Measurements from ENCODE around the gene ANKMY1.

The ANKMY1 gene

DNA sequence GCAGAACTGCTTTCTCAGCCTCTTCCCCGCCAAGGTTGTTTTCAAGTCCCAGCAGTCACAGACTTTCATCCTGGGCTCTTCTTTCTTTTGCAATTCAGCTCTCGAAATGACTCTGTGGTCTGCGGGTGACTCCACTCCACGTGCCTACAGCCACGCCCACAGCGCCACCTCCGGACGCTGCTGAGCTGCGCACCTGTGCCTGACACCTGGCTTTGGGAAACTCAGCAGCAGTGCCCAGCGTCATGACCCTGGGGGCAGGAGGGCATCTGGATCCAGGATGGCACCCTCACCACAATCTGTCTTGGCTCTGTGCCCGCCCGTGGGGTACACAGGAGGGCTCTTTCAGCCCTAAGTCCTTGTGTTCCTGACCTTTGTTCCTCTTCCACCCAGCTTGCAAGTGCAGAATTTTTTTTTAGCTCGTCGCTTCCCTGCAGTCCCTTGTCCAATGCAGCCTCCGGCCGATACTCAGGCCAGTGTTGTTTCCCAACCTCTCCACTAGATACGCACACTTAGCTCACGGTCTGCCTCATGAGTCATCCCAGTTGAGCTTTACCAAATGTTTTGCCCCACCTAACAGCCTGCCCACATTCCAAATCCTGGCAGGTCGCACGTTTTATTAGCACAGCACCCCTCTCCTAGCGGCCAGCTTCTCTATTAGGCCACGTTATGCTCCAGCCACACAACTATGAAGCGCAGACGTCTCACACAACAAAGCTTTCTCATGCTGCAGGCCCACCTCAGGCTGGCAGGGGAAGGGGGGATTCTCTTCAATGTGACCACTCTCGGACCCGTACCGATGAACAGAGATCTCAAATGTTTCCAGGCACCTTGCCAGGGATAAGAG lies 22.2 kb upstream of the ANKMY1 start:
- DNase-seq = peak in 1 of 56 donors; percentile 38

DNA sequence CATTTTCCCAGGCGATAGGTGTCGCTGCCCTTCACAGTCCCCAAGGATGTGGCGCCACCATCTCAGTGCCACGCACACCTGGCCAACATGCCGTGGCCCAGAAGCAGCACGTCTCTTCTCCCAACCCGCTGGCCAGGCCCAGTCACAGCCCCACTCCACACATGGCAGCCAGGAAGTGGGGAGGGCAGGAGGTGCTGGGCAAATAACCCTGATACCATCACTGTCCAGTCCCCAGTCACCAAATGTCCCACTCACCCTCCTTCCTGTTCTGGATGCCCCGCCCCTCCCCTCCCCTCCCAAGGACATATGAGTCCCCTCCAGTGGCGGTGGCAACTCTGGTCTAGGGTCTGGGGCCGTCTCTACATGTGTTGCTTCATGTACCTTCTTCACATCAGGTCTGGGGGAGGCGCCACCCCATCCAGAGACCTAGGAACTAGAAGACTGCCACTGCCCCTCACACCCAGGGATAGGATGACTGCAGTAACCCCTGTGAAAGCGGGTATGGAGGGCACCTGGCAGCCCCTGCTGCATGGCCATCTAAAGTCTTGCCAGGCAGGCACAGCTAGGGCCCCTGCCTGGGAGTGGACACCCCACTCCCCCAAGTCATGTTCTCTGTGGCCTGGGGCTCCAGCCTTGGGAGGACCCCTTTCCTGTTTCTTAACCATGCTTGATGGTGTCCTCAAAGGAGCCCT lies 21.4 kb upstream of the ANKMY1 start:
- no peak for DNase-seq

DNA sequence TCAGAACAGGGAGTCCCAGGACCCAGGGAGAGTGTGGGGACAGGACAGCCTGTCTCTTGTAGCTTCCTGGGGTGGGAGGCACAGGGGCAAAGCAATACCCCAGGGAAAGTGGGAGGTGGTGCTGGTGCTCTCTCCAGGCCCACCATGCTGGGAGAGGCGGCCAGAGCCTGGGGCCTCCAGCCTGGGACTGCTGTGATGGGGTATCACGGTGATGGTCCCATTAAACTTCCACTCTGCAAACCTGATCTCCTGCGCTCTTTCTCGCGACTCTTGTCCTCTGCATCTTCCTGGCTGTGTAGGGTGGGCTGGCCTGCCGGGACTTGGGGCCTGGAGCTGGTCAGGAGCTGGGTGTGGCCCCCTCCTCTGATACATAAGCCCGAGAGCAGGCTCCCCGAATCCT lies 20.7 kb upstream of the ANKMY1 start:
- DNase-seq = no peak

DNA sequence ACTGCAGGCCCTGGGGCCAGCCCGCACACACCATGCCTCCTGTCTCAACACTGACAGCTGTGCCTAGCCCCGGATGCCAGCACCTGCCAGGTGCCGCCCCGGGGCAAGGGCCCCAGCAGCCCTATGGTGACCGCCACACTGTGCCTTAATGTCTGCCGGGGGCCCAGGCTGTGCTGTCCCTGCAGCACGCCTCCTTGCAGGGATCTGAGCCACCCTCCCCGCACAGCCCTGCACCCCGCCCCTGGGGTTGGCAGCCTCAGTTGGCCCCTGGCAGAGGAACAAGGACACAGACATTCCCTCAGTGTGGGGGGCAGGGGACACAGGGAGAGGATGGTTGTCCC lies 20.3 kb upstream of the ANKMY1 start:
- no peak for DNase-seq

DNA sequence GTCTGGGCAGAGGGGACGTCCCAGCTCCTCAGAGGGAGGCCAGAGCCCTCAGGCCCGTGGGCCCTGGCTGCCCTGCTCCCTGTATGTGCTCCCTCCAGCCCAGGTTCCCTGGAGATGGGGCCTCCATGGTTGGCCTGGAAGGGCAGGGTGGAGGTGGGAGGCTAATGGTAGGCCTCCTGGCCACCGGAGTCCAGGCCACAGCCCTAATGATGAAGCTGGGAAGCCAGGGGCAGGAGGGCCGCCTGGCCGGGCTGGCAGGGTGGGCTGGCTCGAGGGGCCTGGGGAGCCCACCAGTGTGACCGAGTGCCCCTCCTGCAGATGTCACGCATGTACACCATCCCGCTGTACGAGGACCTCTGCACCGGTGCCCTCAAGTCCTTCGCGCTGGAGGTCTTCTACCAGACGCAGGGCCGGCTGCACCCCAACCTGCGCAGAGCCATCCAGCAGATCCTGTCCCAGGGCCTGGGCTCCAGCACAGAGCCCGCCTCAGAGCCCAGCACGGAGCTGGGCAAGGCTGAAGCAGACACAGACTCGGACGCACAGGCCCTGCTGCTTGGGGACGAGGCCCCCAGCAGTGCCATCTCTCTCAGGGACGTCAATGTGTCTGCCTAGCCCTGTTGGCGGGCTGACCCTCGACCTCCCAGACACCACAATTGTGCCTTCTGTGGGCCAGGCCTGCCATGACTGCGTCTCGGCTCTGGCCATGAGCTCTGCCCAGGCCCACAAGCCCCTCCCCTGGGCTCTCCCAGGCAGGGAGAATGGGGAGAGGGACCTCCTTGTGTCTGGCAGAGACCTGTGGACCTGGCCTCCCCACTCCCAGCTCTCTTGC lies 19.7 kb upstream of the ANKMY1 start:
- no peak for DNase-seq

DNA sequence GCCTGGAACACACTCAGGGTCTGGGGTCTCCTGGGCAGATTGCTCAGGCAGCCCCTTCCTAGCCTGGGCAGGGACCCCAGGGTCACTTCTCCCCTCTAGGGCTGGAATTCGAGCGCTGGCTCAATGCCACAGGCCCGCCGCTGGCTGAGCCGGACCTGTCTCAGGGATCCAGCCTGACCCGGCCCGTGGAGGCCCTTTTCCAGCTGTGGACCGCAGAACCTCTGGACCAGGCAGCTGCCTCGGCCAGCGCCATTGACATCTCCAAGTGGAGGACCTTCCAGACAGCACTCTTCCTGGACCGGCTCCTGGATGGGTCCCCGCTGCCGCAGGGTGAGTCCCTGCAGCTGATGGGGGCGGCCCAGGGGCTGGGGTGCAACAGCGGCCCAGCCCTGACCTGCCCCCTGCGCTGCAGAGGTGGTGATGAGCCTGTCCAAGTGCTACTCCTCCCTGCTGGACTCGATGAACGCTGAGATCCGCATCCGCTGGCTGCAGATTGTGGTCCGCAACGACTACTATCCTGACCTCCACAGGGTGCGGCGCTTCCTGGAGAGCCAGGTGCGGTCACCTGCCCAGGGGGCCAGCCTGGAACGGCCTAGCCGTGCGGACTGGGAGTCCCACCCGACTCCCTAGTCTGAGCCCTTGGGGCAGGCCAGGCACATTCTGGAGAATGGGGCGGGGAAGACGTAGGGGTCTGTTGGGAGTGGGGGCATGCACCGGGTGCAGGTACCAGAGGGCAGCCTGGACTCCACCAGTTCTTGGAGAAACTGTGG lies 18.8 kb upstream of the ANKMY1 start:
- DNase-seq = no peak

DNA sequence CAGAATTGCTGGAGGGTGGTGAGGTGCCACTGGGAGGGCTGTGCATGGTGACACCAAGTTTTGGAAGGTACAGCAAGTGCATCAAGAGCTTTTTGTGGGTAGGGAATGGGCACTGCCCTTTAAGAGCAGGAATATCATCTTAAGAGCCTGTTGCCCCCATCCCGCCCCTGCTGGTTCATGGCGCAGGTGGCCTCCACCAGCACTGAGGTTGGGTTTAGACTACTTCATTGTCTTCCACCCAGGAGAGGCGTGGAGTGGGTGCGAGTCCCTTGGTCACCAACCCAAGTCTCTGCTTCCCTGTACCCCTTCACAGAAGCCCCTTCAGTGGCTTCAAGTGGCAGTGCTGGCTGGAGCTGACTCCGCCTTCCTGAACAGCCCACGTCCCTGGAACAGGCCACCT lies 18.2 kb upstream of the ANKMY1 start:
- no peak for DNase-seq

DNA sequence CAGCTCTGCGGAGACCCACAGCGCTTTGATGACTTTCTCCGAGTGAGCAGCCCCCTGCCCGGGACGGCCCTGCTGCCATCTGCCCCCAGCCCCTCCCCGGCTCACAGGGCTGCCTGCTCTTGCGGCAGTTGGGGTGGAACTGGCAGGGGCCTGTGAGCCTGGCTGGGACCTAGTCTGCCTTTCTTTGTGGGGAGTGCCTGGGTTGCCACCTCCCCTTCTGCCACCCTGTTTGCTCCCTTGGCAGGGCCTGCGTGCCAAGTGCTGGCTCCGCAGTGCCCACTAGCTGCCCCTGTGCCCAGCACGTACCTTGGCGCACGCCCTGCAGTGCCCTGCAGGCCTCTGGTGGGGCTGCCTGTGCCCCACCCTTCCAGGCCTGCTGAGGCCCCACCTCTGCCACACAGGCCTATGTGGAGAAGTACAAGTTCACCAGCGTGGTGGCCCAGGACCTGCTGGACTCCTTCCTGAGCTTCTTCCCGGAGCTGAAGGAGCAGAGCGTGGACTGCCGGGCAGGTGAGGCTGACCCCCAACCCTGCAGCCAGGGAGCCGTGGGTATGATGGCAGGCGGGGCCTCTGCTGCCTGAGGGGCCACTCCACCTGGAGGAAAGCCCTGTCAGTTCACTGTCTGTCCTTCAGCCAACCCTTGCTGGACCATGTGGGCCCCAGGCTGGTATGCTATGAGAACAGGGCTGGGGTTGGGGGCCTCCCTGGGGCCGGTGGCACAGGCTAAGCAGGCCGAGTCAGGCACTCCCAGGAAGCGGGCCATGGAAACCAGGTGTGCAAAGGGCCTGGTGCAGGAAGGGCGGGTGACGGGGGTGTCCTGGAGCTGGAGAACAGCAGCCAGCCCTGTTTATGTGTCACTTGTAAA lies 17.5 kb upstream of the ANKMY1 start:
- peak in 5 of 56 donors; percentile 31 to 44 (median 34) for DNase-seq

DNA sequence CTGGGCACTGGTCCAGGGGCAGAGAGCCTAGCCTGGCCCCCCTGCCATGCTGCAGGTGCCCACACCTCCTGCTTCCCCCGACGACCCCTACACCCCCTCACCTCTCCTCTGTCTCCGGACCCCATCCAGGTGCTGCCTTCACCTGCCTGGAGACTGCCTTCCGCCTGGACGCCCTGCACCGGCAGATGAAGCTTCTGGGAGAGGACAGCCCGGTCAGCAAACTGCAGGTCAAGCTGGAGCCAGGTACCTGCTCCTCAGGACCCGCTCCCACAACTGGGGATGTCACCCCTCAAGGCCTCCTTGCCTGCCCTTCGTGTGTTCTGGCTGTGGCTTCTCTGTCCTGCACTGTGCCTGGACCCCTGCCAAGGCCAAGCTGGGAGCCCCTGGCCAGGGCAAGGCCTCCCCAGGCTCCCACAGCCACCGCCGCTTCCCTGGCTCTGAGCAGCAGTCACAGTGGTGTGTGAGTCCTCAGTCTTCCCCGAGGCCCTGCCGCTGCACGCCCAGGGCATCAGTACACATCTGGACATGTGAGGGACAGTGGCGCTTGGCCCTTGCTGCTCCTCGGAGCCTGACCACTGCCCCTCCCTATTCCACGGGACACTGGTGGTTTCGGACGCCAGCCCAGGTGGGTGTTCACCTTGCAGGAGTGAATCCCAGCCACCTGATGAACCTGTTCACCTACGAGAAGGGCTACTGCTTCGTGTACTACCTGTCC lies 16.8 kb upstream of the ANKMY1 start:
- no peak for DNase-seq

DNA sequence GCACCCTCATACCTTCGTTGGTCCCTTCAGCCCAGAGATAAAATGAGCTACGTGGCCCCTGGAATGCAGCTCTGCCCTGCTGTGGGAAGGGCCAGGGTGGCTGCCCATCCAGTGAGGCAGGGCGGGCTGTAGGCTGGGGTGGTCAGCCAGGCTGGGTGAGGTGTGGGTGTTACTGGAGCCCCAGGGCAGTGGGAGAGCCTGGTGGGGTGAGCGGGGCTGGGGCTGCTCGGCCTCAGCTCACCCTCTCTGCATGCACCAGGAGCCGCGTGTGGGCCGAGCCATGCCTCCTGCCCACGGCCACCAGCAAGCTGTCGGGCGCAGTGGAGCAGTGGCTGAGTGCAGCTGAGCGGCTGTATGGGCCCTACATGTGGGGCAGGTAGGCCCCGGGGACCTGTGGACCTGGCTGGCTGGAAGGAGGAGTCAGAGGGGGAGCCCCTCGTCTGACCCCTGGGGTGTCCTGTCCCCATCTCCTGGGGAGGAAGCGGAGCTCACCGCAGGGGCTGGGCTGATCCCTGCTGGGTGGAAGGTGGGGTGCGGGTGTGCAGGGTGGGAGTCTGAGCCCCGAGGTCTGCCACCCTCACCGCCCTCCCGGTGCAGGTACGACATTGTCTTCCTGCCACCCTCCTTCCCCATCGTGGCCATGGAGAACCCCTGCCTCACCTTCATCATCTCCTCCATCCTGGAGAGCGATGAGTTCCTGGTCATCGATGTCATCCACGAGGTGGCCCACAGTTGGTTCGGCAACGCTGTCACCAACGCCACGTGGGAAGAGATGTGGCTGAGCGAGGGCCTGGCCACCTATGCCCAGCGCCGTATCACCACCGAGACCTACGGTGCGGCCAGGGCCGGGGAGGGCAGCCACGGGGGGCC lies 16.0 kb upstream of the ANKMY1 start:
- DNase-seq = no peak

DNA sequence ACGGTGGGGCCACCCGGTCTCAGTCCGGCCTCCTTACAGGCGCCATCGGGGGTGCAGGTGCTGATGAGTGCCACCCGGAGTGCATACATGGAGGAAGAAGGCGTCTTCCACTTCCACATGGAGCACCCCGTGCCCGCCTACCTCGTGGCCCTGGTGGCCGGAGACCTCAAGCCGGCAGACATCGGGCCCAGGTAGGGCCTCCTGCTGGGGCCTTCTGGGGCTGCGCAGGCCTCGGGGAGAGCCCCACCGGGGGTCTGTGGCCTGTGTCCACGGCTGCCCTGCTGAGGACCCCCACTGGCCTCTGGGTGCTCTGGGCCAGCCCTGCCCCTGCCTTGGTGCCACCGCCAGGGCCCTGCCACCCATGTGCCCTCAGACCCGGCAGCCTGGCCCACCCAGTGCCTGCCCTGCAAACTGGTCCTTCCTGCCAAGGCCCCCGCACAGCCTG lies 15.3 kb upstream of the ANKMY1 start:
- no peak for DNase-seq

DNA sequence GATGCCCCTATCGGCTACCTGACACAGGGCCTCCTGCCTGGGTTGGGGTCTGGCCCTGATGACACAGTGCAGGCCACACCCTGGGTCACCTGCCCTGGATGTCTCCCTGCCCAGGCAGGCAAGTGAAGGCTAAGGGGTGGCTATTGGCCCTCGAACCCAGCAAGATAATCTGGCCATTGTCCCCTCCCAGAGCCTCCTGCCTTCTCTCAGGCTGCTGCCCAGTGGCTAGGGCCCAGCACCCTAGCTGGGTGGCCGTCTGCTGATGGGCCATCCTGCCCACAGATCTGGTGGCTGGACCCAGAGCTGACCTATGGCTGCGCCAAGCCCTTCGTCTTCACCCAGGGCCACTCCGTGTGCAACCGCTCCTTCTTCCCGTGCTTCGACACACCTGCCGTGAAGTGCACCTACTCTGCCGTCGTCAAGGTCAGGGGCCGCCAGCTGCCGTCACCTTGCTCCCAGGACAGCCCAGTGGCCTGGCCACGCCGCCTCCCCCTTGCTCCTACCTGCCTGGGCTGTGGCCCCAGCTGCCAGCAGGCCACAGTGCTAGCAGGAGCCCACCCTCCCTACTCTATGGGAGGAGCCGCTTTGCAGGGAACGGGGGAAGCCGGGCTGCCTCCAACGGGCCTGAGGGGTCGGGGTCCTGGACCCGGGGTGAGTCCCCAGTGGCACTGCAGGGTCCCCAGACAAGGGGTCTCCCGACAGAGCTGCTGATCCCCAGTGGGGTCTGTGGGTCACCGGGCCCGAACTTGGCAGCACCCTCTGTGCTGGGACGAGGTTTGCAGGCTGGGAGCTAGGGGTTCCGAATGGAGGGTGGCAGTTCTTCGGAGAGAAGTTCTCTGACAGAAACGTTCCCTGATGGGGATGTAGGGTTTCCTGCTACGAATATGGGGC lies 14.6 kb upstream of the ANKMY1 start:
- no peak for DNase-seq

DNA sequence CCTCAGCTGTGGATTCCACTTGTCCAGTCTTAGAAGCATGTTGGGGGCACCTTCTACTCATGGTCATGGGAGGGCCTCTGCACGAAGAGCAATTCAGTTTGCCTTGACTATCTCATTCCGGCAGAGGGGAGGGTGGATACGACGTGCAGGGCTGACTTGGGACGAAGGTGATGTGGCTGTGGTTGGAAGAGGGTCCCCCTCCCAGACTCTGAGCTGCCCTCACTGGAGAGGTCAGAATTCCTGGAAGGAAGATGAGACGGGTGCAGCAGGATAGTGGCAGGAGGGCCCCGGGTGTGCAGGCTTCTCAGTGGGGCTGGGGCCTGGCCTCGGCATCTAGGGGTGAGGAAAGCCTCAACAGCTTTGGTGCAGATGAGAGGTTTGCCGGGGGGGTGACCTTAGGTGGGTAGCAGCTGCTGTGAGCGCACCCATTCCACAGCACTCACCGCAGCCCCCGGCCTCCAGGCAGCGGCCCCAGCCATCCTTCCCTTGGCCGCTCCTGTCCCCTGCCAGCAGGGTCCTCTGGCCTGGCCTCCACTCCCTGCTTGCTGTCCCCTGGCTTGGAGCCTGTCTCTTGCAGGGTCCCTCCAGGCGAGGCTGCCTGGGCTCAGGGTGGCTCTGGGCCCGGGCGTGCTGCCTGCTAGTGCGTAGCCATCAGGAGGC lies 13.7 kb upstream of the ANKMY1 start:
- no peak for DNase-seq

DNA sequence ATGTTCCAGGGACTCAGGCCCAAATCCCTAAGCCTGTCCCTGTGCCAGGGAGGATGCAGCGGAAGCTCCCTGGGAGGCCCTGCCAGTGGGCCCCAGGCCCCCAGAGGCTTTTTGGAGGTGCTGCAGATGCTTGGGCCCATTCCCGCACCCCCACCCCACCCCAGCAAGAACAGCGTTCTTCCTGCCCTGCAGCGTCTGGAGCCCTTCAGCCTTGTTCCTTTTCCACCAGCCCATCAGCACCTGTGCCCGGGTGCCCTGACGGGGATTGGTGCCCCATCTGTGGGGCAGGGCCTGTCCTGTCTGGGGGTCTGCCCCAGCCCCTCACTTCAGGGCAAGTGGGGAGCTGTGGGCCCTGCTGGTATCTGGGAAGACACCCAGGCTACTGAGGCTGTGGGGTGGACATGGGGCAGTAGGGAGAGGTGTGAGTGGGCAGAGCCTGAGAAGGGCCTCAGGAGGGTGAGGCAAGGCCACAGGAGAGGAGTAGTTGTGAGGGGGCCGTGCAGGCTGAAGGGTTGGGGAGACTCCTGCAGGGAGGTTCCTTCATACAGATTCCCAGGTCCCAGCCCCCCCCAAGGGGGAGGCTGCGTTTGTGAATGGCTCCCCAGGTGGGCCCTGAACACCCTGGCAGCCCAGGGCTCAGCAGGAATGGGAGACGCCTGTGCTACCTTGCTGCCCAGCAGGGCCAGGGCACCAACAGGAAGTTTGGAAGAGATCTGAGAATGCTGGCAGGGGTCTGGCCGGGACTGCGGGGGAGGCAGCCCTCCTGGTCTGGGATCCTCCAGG lies 12.9 kb upstream of the ANKMY1 start:
- DNase-seq = no peak

DNA sequence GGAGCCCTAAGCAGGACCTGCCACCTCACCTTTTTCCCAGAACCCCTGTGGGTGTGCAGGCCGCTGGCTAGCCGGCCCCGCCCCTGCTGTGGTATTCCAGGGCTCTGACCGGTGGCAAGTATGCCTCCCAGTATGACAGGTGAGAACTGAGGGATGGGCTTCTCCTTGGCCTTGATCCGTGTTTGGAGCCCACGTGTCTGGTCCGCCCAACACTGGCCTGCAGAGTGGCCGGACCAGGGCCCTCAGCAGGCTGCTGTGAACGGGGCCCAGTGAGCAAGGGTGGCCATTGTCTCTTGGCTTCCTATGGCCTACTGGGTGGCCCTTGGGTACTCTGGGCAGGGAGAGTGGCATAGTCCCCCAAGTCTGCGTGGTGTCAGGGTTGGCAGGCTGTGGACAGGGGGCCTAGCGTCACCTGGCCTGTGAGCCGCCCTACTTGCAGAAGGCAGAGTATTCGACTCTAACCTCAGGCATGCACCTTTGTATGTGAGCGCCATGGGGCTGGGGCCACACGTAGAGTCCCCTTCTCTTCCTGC lies 12.3 kb upstream of the ANKMY1 start:
- no peak for DNase-seq

DNA sequence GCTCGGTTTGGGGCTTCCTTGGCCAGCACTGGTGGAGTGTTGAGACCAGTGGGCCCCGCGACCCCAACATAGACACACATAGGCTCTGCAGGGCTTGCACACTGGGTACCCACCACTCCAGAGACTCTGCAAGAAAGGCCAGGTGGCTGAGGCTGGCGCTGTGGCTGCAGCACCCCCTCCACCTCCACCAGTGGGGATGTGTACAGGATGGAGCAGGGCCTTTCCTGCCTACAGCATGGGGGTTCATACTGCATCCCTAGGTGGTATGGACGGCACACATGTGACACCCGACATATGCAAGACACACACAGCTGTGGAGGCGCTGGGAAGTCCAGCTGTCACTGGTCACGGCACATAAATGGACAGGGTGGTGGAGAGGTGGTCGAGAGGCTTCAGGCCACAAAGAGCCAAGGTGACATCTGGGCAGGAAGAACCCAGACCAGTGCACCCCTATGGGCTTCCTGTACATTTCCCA lies 11.8 kb upstream of the ANKMY1 start:
- no peak for DNase-seq

Measured in amygdala (tissue), 56 donors.